ENCODE results near the gene EPN2. TPM values are rescaled to one million over a fixed set of nuclear protein-coding genes. Genes with fewer than 3 reads are reported as not detected.

Gene EPN2
- polyA plus RNA-seq, 1 donor from 2014 or later: 37.8 TPM

DNA sequence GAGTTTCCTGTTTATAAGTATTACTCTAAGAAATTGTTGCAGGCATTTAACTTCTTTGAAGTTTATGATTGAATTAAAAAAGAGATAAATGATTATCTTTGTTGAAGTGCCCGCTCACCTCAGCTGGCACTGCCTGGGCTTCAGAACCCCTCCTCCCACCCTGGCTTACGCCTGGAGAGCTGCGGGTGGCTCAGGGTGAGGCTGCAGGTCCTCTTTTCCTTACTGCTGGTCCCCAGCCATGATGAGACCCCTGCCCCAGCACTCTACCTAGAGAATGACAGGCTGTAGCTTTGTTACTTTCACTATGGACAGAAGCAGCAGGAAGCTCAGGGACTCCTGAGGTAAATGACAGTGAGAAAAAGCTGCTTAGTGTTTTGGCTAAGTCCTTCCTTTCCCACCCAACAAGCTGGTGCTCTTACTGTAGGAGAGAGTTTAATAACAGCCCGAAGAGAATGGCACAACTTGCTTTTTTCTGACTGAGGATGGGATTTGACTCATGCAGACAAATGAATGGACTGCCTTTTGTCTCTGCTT is 62.1 kb downstream of the EPN2 start:
- Histone ChIP-seq H2AFZ (ENCODE audit: low read depth, low read length) (no peak overlapping the region), H3K4me3 (ENCODE audit: low read length) (no peak overlapping the region), H3K4me2 (ENCODE audit: low read length) (no peak overlapping the region), H4K20me1 (ENCODE audit: insufficient read depth) (no peaks in the 10 kb centered on the region), H3K79me2 (replicated peaks; ENCODE audit: insufficient read depth, low read length) (no peaks in the 10 kb centered on the region), H3K27ac (ENCODE audit: low read length) (no peak overlapping the region), H3F3A (ENCODE audit: insufficient read depth, low read length, poor library complexity, severe bottlenecking) (no peaks in the 10 kb centered on the region), H3K36me3 (ENCODE audit: insufficient read depth, low read length) (no peaks in the 10 kb centered on the region), H3K27me3 (ENCODE audit: insufficient read depth, low read depth, low read length) (no peaks in the 10 kb centered on the region), H3K9me2 (ENCODE audit: insufficient read depth, low read length) (no peaks in the 10 kb centered on the region), H3K9me3 (ENCODE audit: low read length) (no peaks in the 10 kb centered on the region), H3K9ac (ENCODE audit: low read length) (no peak overlapping the region)
- TF ChIP-seq EP300 (conservative IDR thresholded peaks at IDR 0.05; ENCODE audit: poor library complexity, severe bottlenecking): no peak
- TF ChIP-seq EZH2 (IDR thresholded peaks at IDR 0.05; ENCODE audit: borderline replicate concordance, insufficient read depth, low read length, poor library complexity, severe bottlenecking): no peak
- TF ChIP-seq MXI1 (conservative IDR thresholded peaks at IDR 0.05; ENCODE audit: poor library complexity, severe bottlenecking): no peak
- no peak for TF ChIP-seq RAD21 (conservative IDR thresholded peaks at IDR 0.05)
- TF ChIP-seq, protein P1, sequence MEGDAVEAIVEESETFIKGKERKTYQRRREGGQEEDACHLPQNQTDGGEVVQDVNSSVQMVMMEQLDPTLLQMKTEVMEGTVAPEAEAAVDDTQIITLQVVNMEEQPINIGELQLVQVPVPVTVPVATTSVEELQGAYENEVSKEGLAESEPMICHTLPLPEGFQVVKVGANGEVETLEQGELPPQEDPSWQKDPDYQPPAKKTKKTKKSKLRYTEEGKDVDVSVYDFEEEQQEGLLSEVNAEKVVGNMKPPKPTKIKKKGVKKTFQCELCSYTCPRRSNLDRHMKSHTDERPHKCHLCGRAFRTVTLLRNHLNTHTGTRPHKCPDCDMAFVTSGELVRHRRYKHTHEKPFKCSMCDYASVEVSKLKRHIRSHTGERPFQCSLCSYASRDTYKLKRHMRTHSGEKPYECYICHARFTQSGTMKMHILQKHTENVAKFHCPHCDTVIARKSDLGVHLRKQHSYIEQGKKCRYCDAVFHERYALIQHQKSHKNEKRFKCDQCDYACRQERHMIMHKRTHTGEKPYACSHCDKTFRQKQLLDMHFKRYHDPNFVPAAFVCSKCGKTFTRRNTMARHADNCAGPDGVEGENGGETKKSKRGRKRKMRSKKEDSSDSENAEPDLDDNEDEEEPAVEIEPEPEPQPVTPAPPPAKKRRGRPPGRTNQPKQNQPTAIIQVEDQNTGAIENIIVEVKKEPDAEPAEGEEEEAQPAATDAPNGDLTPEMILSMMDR (IDR thresholded peaks at IDR 0.05; ENCODE audit: poor library complexity, severe bottlenecking): no peak

DNA sequence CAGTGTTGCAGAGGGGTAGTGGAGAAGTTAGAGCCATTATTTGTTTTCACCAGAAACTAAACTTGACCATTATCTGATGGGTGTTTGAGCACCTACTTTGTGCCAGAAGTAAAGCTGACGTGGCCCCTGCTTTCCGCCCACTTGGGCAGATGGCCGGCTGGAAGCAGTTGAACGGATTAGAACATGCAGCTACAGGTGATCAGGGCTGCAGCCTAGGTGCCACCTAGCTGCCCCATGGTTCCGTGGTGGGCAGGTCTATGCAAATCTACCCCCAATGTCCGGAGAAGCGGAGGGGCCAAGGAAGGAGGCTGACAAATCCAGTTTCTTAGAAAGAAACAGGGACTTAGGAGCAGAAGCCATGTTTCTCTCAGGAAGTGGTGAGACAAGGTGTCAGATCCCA is 62.7 kb downstream of the EPN2 start:
- H3K27ac ChIP-seq (ENCODE audit: low read length): no peak overlapping the region
- no peaks in the 10 kb centered on the region for H3K36me3 ChIP-seq (ENCODE audit: insufficient read depth, low read length)
- no peak for TF ChIP-seq RAD21 (conservative IDR thresholded peaks at IDR 0.05)
- no peak for TF ChIP-seq MXI1 (conservative IDR thresholded peaks at IDR 0.05; ENCODE audit: poor library complexity, severe bottlenecking)
- TF ChIP-seq, protein P2, sequence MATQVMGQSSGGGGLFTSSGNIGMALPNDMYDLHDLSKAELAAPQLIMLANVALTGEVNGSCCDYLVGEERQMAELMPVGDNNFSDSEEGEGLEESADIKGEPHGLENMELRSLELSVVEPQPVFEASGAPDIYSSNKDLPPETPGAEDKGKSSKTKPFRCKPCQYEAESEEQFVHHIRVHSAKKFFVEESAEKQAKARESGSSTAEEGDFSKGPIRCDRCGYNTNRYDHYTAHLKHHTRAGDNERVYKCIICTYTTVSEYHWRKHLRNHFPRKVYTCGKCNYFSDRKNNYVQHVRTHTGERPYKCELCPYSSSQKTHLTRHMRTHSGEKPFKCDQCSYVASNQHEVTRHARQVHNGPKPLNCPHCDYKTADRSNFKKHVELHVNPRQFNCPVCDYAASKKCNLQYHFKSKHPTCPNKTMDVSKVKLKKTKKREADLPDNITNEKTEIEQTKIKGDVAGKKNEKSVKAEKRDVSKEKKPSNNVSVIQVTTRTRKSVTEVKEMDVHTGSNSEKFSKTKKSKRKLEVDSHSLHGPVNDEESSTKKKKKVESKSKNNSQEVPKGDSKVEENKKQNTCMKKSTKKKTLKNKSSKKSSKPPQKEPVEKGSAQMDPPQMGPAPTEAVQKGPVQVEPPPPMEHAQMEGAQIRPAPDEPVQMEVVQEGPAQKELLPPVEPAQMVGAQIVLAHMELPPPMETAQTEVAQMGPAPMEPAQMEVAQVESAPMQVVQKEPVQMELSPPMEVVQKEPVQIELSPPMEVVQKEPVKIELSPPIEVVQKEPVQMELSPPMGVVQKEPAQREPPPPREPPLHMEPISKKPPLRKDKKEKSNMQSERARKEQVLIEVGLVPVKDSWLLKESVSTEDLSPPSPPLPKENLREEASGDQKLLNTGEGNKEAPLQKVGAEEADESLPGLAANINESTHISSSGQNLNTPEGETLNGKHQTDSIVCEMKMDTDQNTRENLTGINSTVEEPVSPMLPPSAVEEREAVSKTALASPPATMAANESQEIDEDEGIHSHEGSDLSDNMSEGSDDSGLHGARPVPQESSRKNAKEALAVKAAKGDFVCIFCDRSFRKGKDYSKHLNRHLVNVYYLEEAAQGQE (IDR thresholded peaks at IDR 0.05; ENCODE audit: borderline replicate concordance): no peak
- TF ChIP-seq TAF1 (IDR thresholded peaks at IDR 0.05; ENCODE audit: low read depth): no peak
- TF ChIP-seq, protein P1 (IDR thresholded peaks at IDR 0.05; ENCODE audit: poor library complexity, severe bottlenecking): no peak
- no peak for TF ChIP-seq POLR2AphosphoS5 (IDR thresholded peaks at IDR 0.05)
- no peak for TF ChIP-seq SMC3 (conservative IDR thresholded peaks at IDR 0.05; ENCODE audit: poor library complexity)
- no peak for TF ChIP-seq EZH2 (IDR thresholded peaks at IDR 0.05; ENCODE audit: borderline replicate concordance, insufficient read depth, low read length, poor library complexity, severe bottlenecking)
- TF ChIP-seq EP300 (conservative IDR thresholded peaks at IDR 0.05; ENCODE audit: poor library complexity, severe bottlenecking): no peak
- H3K9me2 ChIP-seq (ENCODE audit: insufficient read depth, low read length): no peaks in the 10 kb centered on the region
- no peaks in the 10 kb centered on the region for H3K79me2 ChIP-seq (replicated peaks; ENCODE audit: insufficient read depth, low read length)
- H3K27me3 ChIP-seq (ENCODE audit: insufficient read depth, low read depth, low read length): no peaks in the 10 kb centered on the region
- no peaks in the 10 kb centered on the region for H3K9me3 ChIP-seq (ENCODE audit: low read length)
- no peak overlapping the region for H3K4me2 ChIP-seq (ENCODE audit: low read length)
- H2AFZ ChIP-seq (ENCODE audit: low read depth, low read length): no peak overlapping the region
- H3K4me3 ChIP-seq (ENCODE audit: low read length): no peak overlapping the region
- no peaks in the 10 kb centered on the region for H4K20me1 ChIP-seq (ENCODE audit: insufficient read depth)
- no peaks in the 10 kb centered on the region for H3F3A ChIP-seq (ENCODE audit: insufficient read depth, low read length, poor library complexity, severe bottlenecking)
- H3K9ac ChIP-seq (ENCODE audit: low read length): no peak overlapping the region
